ENCODE measurements around the gene KRTAP9-9.

Gene KRTAP9-9

GRCh38 chr17:41298458-41299135 lies 43.4 kb downstream of the KRTAP9-9 start:
- Histone ChIP-seq H3K9me3 (ENCODE audit: control insufficient read depth, low read length) (no peaks in the 10 kb centered on the region), H3K36me3 (ENCODE audit: control insufficient read depth, insufficient read depth, low read length) (no peaks in the 10 kb centered on the region), H3K4me1 (ENCODE audit: control insufficient read depth, insufficient read depth, low read length, poor library complexity, severe bottlenecking) (no peaks in the 10 kb centered on the region), H3K27ac (ENCODE audit: low read depth, low read length, severe bottlenecking) (no peak overlapping the region), H3K4me3 (ENCODE audit: extremely low read depth, insufficient read depth, low read length, poor library complexity, severe bottlenecking) (no peak overlapping the region)
- 88 to 91% methylated on average over 8 to 13 of the region's 20 CpGs for WGBS, 2 experiments (ENCODE audit: insufficient coverage in 2 of 2)

- Histone ChIP-seq H3K27ac (ENCODE audit: low read depth, low read length, severe bottlenecking) (no peak overlapping the region), H3K36me3 (ENCODE audit: control insufficient read depth, insufficient read depth, low read length) (no peaks in the 10 kb centered on the region), H3K4me1 (ENCODE audit: control insufficient read depth, insufficient read depth, low read length, poor library complexity, severe bottlenecking) (no peaks in the 10 kb centered on the region), H3K9me3 (ENCODE audit: control insufficient read depth, low read length) (no peaks in the 10 kb centered on the region), H3K4me3 (ENCODE audit: extremely low read depth, insufficient read depth, low read length, poor library complexity, severe bottlenecking) (no peak overlapping the region)
- WGBS, 2 experiments (ENCODE audit: insufficient coverage in 2 of 2): 83% methylated on average over 4 of the region's 5 CpGs
Measured at GRCh38 chr17:41301204-41301790, 46.1 kb downstream of the KRTAP9-9 start.

GRCh38 chr17:41301916-41302901 lies 47.0 kb downstream of the KRTAP9-9 start, which contains the start of gene KRTAP29-1:
TSS of gene KRTAP29-1 (minus strand) at chr17:41302851. CDS start at chr17:41302851, 0 bp downstream.
- 84 to 89% methylated on average over 9 to 11 of the region's 11 CpGs for WGBS, 2 experiments (ENCODE audit: insufficient coverage in 2 of 2)
- H3K36me3 ChIP-seq (ENCODE audit: control insufficient read depth, insufficient read depth, low read length): no peaks in the 10 kb centered on the region
- H3K4me3 ChIP-seq (ENCODE audit: extremely low read depth, insufficient read depth, low read length, poor library complexity, severe bottlenecking): no peak within 1 kb of the TSS
- no peaks in the 10 kb centered on the region for H3K9me3 ChIP-seq (ENCODE audit: control insufficient read depth, low read length)
- H3K27ac ChIP-seq (ENCODE audit: low read depth, low read length, severe bottlenecking): no peak within 1 kb of the TSS
- H3K4me1 ChIP-seq (ENCODE audit: control insufficient read depth, insufficient read depth, low read length, poor library complexity, severe bottlenecking): no peaks in the 10 kb centered on the region

GRCh38 chr17:41302981-41303380 lies 47.8 kb downstream of the KRTAP9-9 start:
- H3K36me3 ChIP-seq (ENCODE audit: control insufficient read depth, insufficient read depth, low read length): no peaks in the 10 kb centered on the region
- H3K4me1 ChIP-seq (ENCODE audit: control insufficient read depth, insufficient read depth, low read length, poor library complexity, severe bottlenecking): no peaks in the 10 kb centered on the region
- no peak overlapping the region for H3K27ac ChIP-seq (ENCODE audit: low read depth, low read length, severe bottlenecking)
- WGBS, 2 experiments (ENCODE audit: insufficient coverage in 2 of 2): 92 to 100% methylated on average over 3 of the region's 4 CpGs
- no peaks in the 10 kb centered on the region for H3K9me3 ChIP-seq (ENCODE audit: control insufficient read depth, low read length)
- H3K4me3 ChIP-seq (ENCODE audit: extremely low read depth, insufficient read depth, low read length, poor library complexity, severe bottlenecking): no peak overlapping the region

- no peak overlapping the region for H3K27ac ChIP-seq (ENCODE audit: low read depth, low read length, severe bottlenecking)
Measured at GRCh38 chr17:41304091-41304490, 48.9 kb downstream of the KRTAP9-9 start.

More at GRCh38 chr17:41304091-41304490, 48.9 kb downstream of the KRTAP9-9 start:
- Histone ChIP-seq H3K4me1 (ENCODE audit: control insufficient read depth, insufficient read depth, low read length, poor library complexity, severe bottlenecking) (no peaks in the 10 kb centered on the region), H3K4me3 (ENCODE audit: extremely low read depth, insufficient read depth, low read length, poor library complexity, severe bottlenecking) (no peak overlapping the region), H3K36me3 (ENCODE audit: control insufficient read depth, insufficient read depth, low read length) (no peaks in the 10 kb centered on the region), H3K9me3 (ENCODE audit: control insufficient read depth, low read length) (no peaks in the 10 kb centered on the region)
- 50 to 94% methylated on average over 2 to 6 of the region's 12 CpGs for WGBS, 2 experiments (ENCODE audit: insufficient coverage in 2 of 2)

All from mesodermal cell (in vitro differentiated cells).